ENCODE results near the gene SFXN4. TPM values are rescaled to one million over a fixed set of nuclear protein-coding genes. Genes with fewer than 3 reads are reported as not detected.

SFXN4 gene
- total RNA-seq, 1 donor from 2014 or later, result 13.2 TPM

DNA sequence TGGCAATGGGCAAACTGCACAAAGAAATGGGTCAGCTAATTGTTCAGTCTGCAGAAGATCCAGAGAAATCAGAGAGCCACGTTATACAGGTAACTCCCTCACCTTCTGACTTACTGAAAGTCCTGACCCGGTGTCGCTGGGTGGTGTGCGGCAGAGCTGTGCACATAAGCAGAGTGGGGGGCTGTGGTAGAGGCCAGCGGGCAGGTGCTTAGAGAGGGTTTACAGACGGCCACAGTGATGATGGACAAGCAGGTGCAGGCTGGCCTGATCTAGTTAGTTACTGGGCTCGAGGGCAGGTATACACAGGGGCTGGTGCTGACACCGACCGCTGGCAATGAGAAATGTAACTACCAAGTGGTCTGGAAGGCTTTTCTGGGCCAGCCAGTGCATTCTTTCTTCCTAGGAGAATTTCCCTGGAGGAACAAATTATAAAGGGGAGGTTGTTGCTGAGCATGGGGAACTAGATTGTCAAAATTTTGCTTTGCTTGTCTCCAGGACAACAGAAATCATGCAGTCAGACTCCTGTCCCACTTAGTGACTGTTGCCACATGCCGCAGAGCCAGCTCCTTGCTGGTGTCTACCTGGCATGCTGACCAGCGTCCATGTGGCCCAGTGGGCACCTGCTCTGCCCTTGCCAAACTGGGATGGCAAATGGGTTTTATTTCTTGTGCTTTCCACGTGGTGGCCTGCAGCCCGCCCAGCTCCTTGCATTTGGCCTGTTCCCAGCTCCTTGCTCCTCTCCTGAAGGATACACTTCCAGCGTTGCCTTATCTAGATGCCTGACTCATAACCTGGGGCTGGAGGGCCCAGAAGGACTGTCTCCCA, 32.8 kb downstream of the SFXN4 start:
- Histone ChIP-seq H3K9me3 (ENCODE audit: low read depth) (no peaks in the 10 kb centered on the region), H3K79me2 (ENCODE audit: low read depth) (no peaks in the 10 kb centered on the region), H3K4me2 (no peak overlapping the region), H3K36me3 (no peaks in the 10 kb centered on the region), H3K4me1 (no peaks in the 10 kb centered on the region), H4K20me1 (ENCODE audit: low read depth) (no peaks in the 10 kb centered on the region), H3K27ac (no peak overlapping the region), H3K27me3 (no peaks in the 10 kb centered on the region), H3K9ac (no peak overlapping the region), H3F3A (ENCODE audit: low read depth) (peaks cover 2% of the 10 kb centered on the region), H2AFZ (replicated peaks) (no peak overlapping the region), H3K4me3 (no peak overlapping the region)
- no peak overlapping the region for H3K4me3 Mint-ChIP-seq
- no peaks in the 10 kb centered on the region for H3K9me3 Mint-ChIP-seq
- H3K36me3 Mint-ChIP-seq, result peaks cover 40% of the 10 kb centered on the region
- TF ChIP-seq EZH2 (IDR thresholded peaks at IDR 0.05) (no peak), EZH2phosphoT487 (IDR thresholded peaks at IDR 0.05) (no peak), CTCF (IDR thresholded peaks at IDR 0.05) (no peak)
- peaks cover 2% of the 10 kb centered on the region for H3K27me3 Mint-ChIP-seq (ENCODE audit: insufficient read depth, low read depth)
- no peak overlapping the region for H3K27ac Mint-ChIP-seq
- no peaks in the 10 kb centered on the region for H3K4me1 Mint-ChIP-seq
- no peak for DNase-seq (ENCODE audit: low spot score)

DNA sequence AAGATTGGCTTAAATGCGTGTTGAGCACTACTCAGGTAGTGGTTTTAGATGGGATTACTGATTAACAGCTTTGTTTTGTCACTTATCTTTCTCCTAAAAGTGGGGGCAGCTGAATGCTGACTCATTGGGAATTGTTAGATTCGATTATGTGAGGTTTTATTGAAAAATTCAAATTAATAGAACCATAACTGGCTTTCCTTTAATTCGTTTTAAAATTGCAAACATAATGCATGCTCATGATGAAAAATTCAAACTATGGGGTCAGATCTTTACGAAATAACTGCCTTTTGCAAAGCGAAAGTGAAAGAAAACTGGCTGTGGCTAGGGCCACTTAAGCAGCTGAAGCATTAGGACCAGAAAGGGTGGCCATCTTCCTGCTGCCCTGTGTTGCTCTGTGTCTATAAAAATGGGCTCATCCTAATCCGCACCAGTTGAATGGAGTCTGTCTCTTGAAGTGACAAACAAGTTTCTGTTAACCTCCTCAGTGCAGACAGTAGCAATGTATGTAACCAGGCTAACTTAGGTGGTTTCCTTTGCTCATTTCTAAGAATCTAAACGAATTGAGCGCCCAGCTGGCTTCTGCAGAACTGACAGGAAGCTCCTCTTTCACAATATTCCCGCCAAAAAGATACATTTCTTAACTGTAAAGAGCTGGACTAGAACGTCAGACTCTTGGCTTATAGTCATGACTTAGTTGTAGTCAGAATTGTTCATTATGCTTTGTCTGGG, 33.8 kb downstream of the SFXN4 start:
- H3K27ac ChIP-seq, result no peak overlapping the region
- H3K4me1 Mint-ChIP-seq, result no peaks in the 10 kb centered on the region
- TF ChIP-seq EZH2phosphoT487 (IDR thresholded peaks at IDR 0.05) (no peak), EZH2 (IDR thresholded peaks at IDR 0.05) (no peak), CTCF (IDR thresholded peaks at IDR 0.05) (no peak)
- H3K9ac ChIP-seq, result no peak overlapping the region
- no peak overlapping the region for H3K4me3 Mint-ChIP-seq
- no peaks in the 10 kb centered on the region for H3K9me3 ChIP-seq (ENCODE audit: low read depth)
- no peaks in the 10 kb centered on the region for H3K27me3 ChIP-seq
- peaks cover 42% of the 10 kb centered on the region for H3K36me3 Mint-ChIP-seq
- peaks cover 4% of the 10 kb centered on the region for H4K20me1 ChIP-seq (ENCODE audit: low read depth)
- no peaks in the 10 kb centered on the region for H3K36me3 ChIP-seq
- H2AFZ ChIP-seq (replicated peaks), result no peak overlapping the region
- H3K4me1 ChIP-seq, result no peaks in the 10 kb centered on the region
- peaks cover 2% of the 10 kb centered on the region for H3K27me3 Mint-ChIP-seq (ENCODE audit: insufficient read depth, low read depth)
- no peak overlapping the region for H3K4me2 ChIP-seq
- no peaks in the 10 kb centered on the region for H3K79me2 ChIP-seq (ENCODE audit: low read depth)
- no peak overlapping the region for H3K4me3 ChIP-seq
- no peaks in the 10 kb centered on the region for H3K9me3 Mint-ChIP-seq
- DNase-seq (ENCODE audit: low spot score), result no peak
- H3F3A ChIP-seq (ENCODE audit: low read depth), result peaks cover 2% of the 10 kb centered on the region
- no peak overlapping the region for H3K27ac Mint-ChIP-seq

DNA sequence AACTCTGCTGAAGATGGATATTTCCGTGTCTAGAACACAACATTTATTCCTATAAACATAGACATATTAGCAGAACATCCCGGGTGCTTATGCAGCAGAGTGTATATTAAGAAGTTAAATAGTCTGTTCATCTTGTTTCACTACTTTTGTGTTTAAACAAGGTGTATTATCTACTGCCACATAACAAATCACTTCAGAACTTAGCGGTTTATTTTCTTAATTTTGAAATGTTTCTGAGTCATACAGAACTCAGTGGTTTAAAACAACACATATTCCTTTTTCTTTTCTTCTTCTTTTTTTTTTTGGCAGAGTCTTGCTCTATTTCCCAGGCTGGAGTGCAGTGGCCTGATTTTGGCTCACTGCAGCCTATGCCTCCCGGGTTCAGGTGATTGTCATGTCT, 35.8 kb downstream of the SFXN4 start:
- Histone ChIP-seq H3K79me2 (ENCODE audit: low read depth) (no peaks in the 10 kb centered on the region), H3F3A (ENCODE audit: low read depth) (peaks cover 2% of the 10 kb centered on the region), H3K9me3 (ENCODE audit: low read depth) (no peaks in the 10 kb centered on the region), H4K20me1 (ENCODE audit: low read depth) (peaks cover 4% of the 10 kb centered on the region), H3K4me2 (no peak overlapping the region), H3K27me3 (no peaks in the 10 kb centered on the region), H3K9ac (no peak overlapping the region), H2AFZ (replicated peaks) (no peak overlapping the region), H3K36me3 (peaks cover 5% of the 10 kb centered on the region), H3K27ac (no peak overlapping the region), H3K4me3 (no peak overlapping the region), H3K4me1 (no peaks in the 10 kb centered on the region)
- Mint-ChIP-seq H3K27me3 (ENCODE audit: insufficient read depth, low read depth) (no peaks in the 10 kb centered on the region), H3K4me1 (no peaks in the 10 kb centered on the region), H3K4me3 (no peak overlapping the region), H3K27ac (no peak overlapping the region), H3K9me3 (no peaks in the 10 kb centered on the region), H3K36me3 (peaks cover 49% of the 10 kb centered on the region)
- DNase-seq (ENCODE audit: low spot score), result no peak
- no peak for TF ChIP-seq EZH2phosphoT487 (IDR thresholded peaks at IDR 0.05)
- no peak for TF ChIP-seq EZH2 (IDR thresholded peaks at IDR 0.05)
- TF ChIP-seq CTCF (IDR thresholded peaks at IDR 0.05), result no peak
